ENCODE data around the gene EIF2S2.

- TF ChIP-seq CTCF (IDR thresholded peaks at IDR 0.05) (no peak), EZH2 (IDR thresholded peaks at IDR 0.05; ENCODE audit: borderline replicate concordance, insufficient read depth, low read depth, low read length, poor library complexity, severe bottlenecking) (no peak)
These were observed 10.4 kb upstream of the EIF2S2 start for GRCh38 chr20:34122274-34122980.
